ENCODE measurements around the gene ATP6V0D1. TPM values are rescaled to one million over a fixed set of nuclear protein-coding genes. Genes with fewer than 3 reads are reported as not detected.

ATP6V0D1 gene
- polyA plus RNA-seq, 4 donors, result 98.8 to 158 (median 137) TPM

GRCh38 chr16:67403976-67404555, 76.9 kb downstream of the ATP6V0D1 start:
- WGBS, 3 donors, result 80 to 81% (median 80%) methylated on average over 12 of the region's 12 CpGs
- Histone ChIP-seq H3K27me3 (ENCODE audit: control insufficient read depth in 3 of 3, insufficient read depth in 3 of 3, low read length in 3 of 3) (no peaks in the 10 kb centered on the region), H3K4me1 (ENCODE audit: control insufficient read depth in 3 of 3, insufficient read depth in 2 of 3, low read depth in 1 of 3, low read length in 2 of 3) (peaks cover 0 to 23% (median 3%) of the 10 kb centered on the region in 3 donors), H3K4me3 (ENCODE audit: low read depth in 1 of 3, low read length in 3 of 3) (no peak overlapping the region), H3K36me3 (ENCODE audit: control insufficient read depth in 3 of 3, insufficient read depth in 2 of 3, low read depth in 1 of 3, low read length in 3 of 3) (peaks cover 0 to 14% (median 0%) of the 10 kb centered on the region in 3 donors), H3K9me3 (ENCODE audit: control insufficient read depth in 2 of 2, insufficient read depth in 1 of 2, low read depth in 1 of 2, low read length in 1 of 2) (no peaks in the 10 kb centered on the region), H3K27ac (ENCODE audit: low read depth in 1 of 3, low read length in 2 of 3) (peak overlapping the region in 2 of 3 donors; percentile 72 to 74)
- FAIRE-seq (no peak), DNase-seq (no peak)

GRCh38 chr16:67400901-67401300, 80.1 kb downstream of the ATP6V0D1 start:
- Histone ChIP-seq H3K4me3 (ENCODE audit: low read depth in 1 of 3, low read length in 3 of 3) (no peak overlapping the region), H3K4me1 (ENCODE audit: control insufficient read depth in 3 of 3, insufficient read depth in 2 of 3, low read depth in 1 of 3, low read length in 2 of 3) (peaks cover 3 to 37% (median 5%) of the 10 kb centered on the region in 3 donors), H3K36me3 (ENCODE audit: control insufficient read depth in 3 of 3, insufficient read depth in 2 of 3, low read depth in 1 of 3, low read length in 3 of 3) (peaks cover 0 to 18% (median 0%) of the 10 kb centered on the region in 3 donors), H3K27ac (ENCODE audit: low read depth in 1 of 3, low read length in 2 of 3) (no peak overlapping the region), H3K9me3 (ENCODE audit: control insufficient read depth in 2 of 2, insufficient read depth in 1 of 2, low read depth in 1 of 2, low read length in 1 of 2) (no peaks in the 10 kb centered on the region), H3K27me3 (ENCODE audit: control insufficient read depth in 3 of 3, insufficient read depth in 3 of 3, low read length in 3 of 3) (no peaks in the 10 kb centered on the region)
- FAIRE-seq (no peak), DNase-seq (no peak)
- WGBS, 3 donors, result 91 to 95% (median 93%) methylated on average over 14 of the region's 14 CpGs

GRCh38 chr16:67399749-67400704, 80.9 kb downstream of the ATP6V0D1 start:
- WGBS, 3 donors, result 61 to 75% (median 67%) methylated on average over 19 of the region's 19 CpGs
- Histone ChIP-seq H3K27me3 (ENCODE audit: control insufficient read depth in 3 of 3, insufficient read depth in 3 of 3, low read length in 3 of 3) (peaks cover 0 to 4% (median 0%) of the 10 kb centered on the region in 3 donors), H3K4me3 (ENCODE audit: low read depth in 1 of 3, low read length in 3 of 3) (no peak overlapping the region), H3K4me1 (ENCODE audit: control insufficient read depth in 3 of 3, insufficient read depth in 2 of 3, low read depth in 1 of 3, low read length in 2 of 3) (peaks cover 3 to 44% (median 13%) of the 10 kb centered on the region in 3 donors), H3K27ac (ENCODE audit: low read depth in 1 of 3, low read length in 2 of 3) (no peak overlapping the region), H3K36me3 (ENCODE audit: control insufficient read depth in 3 of 3, insufficient read depth in 2 of 3, low read depth in 1 of 3, low read length in 3 of 3) (peaks cover 0 to 16% (median 0%) of the 10 kb centered on the region in 3 donors), H3K9me3 (ENCODE audit: control insufficient read depth in 2 of 2, insufficient read depth in 1 of 2, low read depth in 1 of 2, low read length in 1 of 2) (no peaks in the 10 kb centered on the region)
- DNase-seq (no peak), FAIRE-seq (no peak)

- 34 to 47% (median 36%) methylated on average over 38 to 42 of the region's 42 CpGs for whole genome bisulfite sequencing, 3 donors
- peaks cover 0 to 9% (median 0%) of the 10 kb centered on the region in 3 donors for H3K27me3 ChIP-seq (ENCODE audit: control insufficient read depth in 3 of 3, insufficient read depth in 3 of 3, low read length in 3 of 3)
Measured at GRCh38 chr16:67399218-67399733, 81.7 kb downstream of the ATP6V0D1 start.

GRCh38 chr16:67398546-67399217, 82.3 kb downstream of the ATP6V0D1 start:
- H3K4me3 ChIP-seq (ENCODE audit: low read depth in 1 of 3, low read length in 3 of 3), result no peak overlapping the region
- H3K36me3 ChIP-seq (ENCODE audit: control insufficient read depth in 3 of 3, insufficient read depth in 2 of 3, low read depth in 1 of 3, low read length in 3 of 3), result peaks cover 0 to 11% (median 0%) of the 10 kb centered on the region in 3 donors
- FAIRE-seq (no peak), DNase-seq (no peak)
- H3K27ac ChIP-seq (ENCODE audit: low read depth in 1 of 3, low read length in 2 of 3), result peak overlapping the region in 1 of 3 donors; percentile 17
- no peaks in the 10 kb centered on the region for H3K9me3 ChIP-seq (ENCODE audit: control insufficient read depth in 2 of 2, insufficient read depth in 1 of 2, low read depth in 1 of 2, low read length in 1 of 2)
- H3K27me3 ChIP-seq (ENCODE audit: control insufficient read depth in 3 of 3, insufficient read depth in 3 of 3, low read length in 3 of 3), result peaks cover 0 to 15% (median 0%) of the 10 kb centered on the region in 3 donors
- peaks cover 0 to 41% (median 14%) of the 10 kb centered on the region in 3 donors for H3K4me1 ChIP-seq (ENCODE audit: control insufficient read depth in 3 of 3, insufficient read depth in 2 of 3, low read depth in 1 of 3, low read length in 2 of 3)
- WGBS, 3 donors, result 91 to 94% (median 93%) methylated on average over 19 of the region's 19 CpGs

More at GRCh38 chr16:67399218-67399733, 81.7 kb downstream of the ATP6V0D1 start:
- Histone ChIP-seq H3K4me1 (ENCODE audit: control insufficient read depth in 3 of 3, insufficient read depth in 2 of 3, low read depth in 1 of 3, low read length in 2 of 3) (peaks cover 2 to 41% (median 14%) of the 10 kb centered on the region in 3 donors), H3K4me3 (ENCODE audit: low read depth in 1 of 3, low read length in 3 of 3) (no peak overlapping the region), H3K9me3 (ENCODE audit: control insufficient read depth in 2 of 2, insufficient read depth in 1 of 2, low read depth in 1 of 2, low read length in 1 of 2) (no peaks in the 10 kb centered on the region), H3K36me3 (ENCODE audit: control insufficient read depth in 3 of 3, insufficient read depth in 2 of 3, low read depth in 1 of 3, low read length in 3 of 3) (peaks cover 0 to 13% (median 0%) of the 10 kb centered on the region in 3 donors), H3K27ac (ENCODE audit: low read depth in 1 of 3, low read length in 2 of 3) (no peak overlapping the region)
- DNase-seq (peak in 1 of 2 donors; percentile 75), FAIRE-seq (no peak)

- Histone ChIP-seq H3K27ac (ENCODE audit: low read depth in 1 of 3, low read length in 2 of 3) (peak overlapping the region in 1 of 3 donors; percentile 17), H3K4me1 (ENCODE audit: control insufficient read depth in 3 of 3, insufficient read depth in 2 of 3, low read depth in 1 of 3, low read length in 2 of 3) (peaks cover 0 to 45% (median 17%) of the 10 kb centered on the region in 3 donors), H3K9me3 (ENCODE audit: control insufficient read depth in 2 of 2, insufficient read depth in 1 of 2, low read depth in 1 of 2, low read length in 1 of 2) (no peaks in the 10 kb centered on the region), H3K27me3 (ENCODE audit: control insufficient read depth in 3 of 3, insufficient read depth in 3 of 3, low read length in 3 of 3) (peaks cover 0 to 17% (median 0%) of the 10 kb centered on the region in 3 donors), H3K4me3 (ENCODE audit: low read depth in 1 of 3, low read length in 3 of 3) (no peak overlapping the region), H3K36me3 (ENCODE audit: control insufficient read depth in 3 of 3, insufficient read depth in 2 of 3, low read depth in 1 of 3, low read length in 3 of 3) (peaks cover 0 to 11% (median 0%) of the 10 kb centered on the region in 3 donors)
- DNase-seq (no peak), FAIRE-seq (no peak)
- 79 to 87% (median 86%) methylated on average over 18 to 22 of the region's 22 CpGs for WGBS, 3 donors
Measured at GRCh38 chr16:67397812-67398545, 83.0 kb downstream of the ATP6V0D1 start.

GRCh38 chr16:67397036-67397801, 83.7 kb downstream of the ATP6V0D1 start:
- Histone ChIP-seq H3K36me3 (ENCODE audit: control insufficient read depth in 3 of 3, insufficient read depth in 2 of 3, low read depth in 1 of 3, low read length in 3 of 3) (peaks cover 0 to 11% (median 0%) of the 10 kb centered on the region in 3 donors), H3K9me3 (ENCODE audit: control insufficient read depth in 2 of 2, insufficient read depth in 1 of 2, low read depth in 1 of 2, low read length in 1 of 2) (no peaks in the 10 kb centered on the region), H3K4me1 (ENCODE audit: control insufficient read depth in 3 of 3, insufficient read depth in 2 of 3, low read depth in 1 of 3, low read length in 2 of 3) (peaks cover 0 to 52% (median 17%) of the 10 kb centered on the region in 3 donors), H3K4me3 (ENCODE audit: low read depth in 1 of 3, low read length in 3 of 3) (no peak overlapping the region), H3K27me3 (ENCODE audit: control insufficient read depth in 3 of 3, insufficient read depth in 3 of 3, low read length in 3 of 3) (peaks cover 0 to 19% (median 0%) of the 10 kb centered on the region in 3 donors), H3K27ac (ENCODE audit: low read depth in 1 of 3, low read length in 2 of 3) (peak overlapping the region in 2 of 3 donors; percentile 43 to 69)
- no peak for DNase-seq
- no peak for FAIRE-seq
- WGBS, 3 donors, result 70 to 79% (median 78%) methylated on average over 15 of the region's 15 CpGs

Data from small intestine (tissue), 7 donors.